ENCODE measurements around the gene CDIP1. TPM values are rescaled to one million over a fixed set of nuclear protein-coding genes. Genes with fewer than 3 reads are reported as not detected.

CDIP1 gene
- total and polyA plus RNA-seq, 4 donors = 4.4 to 18.6 (median 12.0) TPM

DNA sequence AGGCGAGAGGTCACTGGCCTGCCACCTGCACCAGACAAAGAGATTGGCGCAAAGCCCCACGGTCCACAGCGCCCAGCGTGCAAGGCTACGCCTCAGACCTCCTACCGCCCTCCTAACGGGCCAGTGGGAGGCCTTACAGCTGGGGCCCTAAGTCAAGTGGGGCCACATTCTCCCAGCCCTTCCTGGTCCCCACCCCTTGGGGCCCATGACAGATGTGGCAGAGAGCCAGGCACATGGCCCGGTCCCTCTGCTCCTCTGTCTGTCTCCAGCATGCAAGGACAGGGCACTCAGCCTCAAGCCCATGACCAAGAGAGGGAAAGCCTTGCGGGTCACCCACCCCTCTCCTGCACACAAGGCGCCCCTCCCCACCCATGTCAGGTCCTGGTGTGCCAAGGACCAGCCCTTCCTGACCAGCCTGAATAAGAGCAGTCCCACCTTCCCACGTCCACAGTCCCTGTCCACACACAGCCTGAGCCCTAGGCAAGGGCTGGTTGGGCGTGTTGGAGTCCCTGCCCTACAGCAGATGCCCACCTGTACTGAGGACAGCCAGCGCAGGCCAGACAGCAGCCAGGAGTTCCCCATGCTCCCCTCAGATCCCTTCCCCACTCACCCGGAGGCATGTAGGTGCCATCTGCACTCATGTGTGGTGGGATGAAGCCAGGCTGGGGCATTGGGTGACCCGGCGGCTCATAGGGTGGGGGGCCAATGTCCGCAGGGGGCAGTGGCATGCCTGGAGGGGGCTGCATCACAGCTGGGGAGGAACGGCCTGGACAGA is 25.3 kb downstream of the CDIP1 start:
- Histone ChIP-seq H3K27ac (ENCODE audit: low read depth in 1 of 2, low read length in 2 of 2) (no peak overlapping the region), H3K9me3 (ENCODE audit: control insufficient read depth in 4 of 4, low read length in 3 of 4) (no peaks in the 10 kb centered on the region), H3K4me3 (ENCODE audit: low read depth in 1 of 3, low read length in 3 of 3) (no peak overlapping the region), H3K4me1 (ENCODE audit: control insufficient read depth in 4 of 4, insufficient read depth in 4 of 4, low read length in 3 of 4) (peaks cover 0 to 14% (median 5%) of the 10 kb centered on the region in 4 donors), H3K27me3 (ENCODE audit: control insufficient read depth in 4 of 4, insufficient read depth in 4 of 4, low read length in 3 of 4) (no peaks in the 10 kb centered on the region), H3K36me3 (ENCODE audit: control insufficient read depth in 4 of 4, insufficient read depth in 3 of 4, low read depth in 1 of 4, low read length in 3 of 4) (peaks cover 18 to 39% (median 21%) of the 10 kb centered on the region in 4 donors), H3K9ac (ENCODE audit: low read depth in 1 of 2, low read length in 2 of 2) (no peak overlapping the region)
- WGBS = 94% methylated on average over 19 of the region's 19 CpGs
- no peak for TF ChIP-seq NR2F2 (IDR thresholded peaks at IDR 0.05)
- TF ChIP-seq SP1 (IDR thresholded peaks at IDR 0.05) = no peak
- TF ChIP-seq EGR1 (IDR thresholded peaks at IDR 0.05; ENCODE audit: low read depth in 2 of 2) = no peak
- TF ChIP-seq HNF4G (IDR thresholded peaks at IDR 0.05) = no peak
- no peak for TF ChIP-seq TAF1 (conservative IDR thresholded peaks at IDR 0.05)
- no peak for TF ChIP-seq RXRA (IDR thresholded peaks at IDR 0.05)
- no peak for TF ChIP-seq JUND (IDR thresholded peaks at IDR 0.05)
- no peak for TF ChIP-seq GABPA (IDR thresholded peaks at IDR 0.05 in 1 of 2, conservative IDR thresholded peaks at IDR 0.05 in 1 of 2)
- TF ChIP-seq ZBTB33 (IDR thresholded peaks at IDR 0.05) = no peak
- TF ChIP-seq HNF4A (conservative IDR thresholded peaks at IDR 0.05) = no peak
- TF ChIP-seq, protein P1, sequence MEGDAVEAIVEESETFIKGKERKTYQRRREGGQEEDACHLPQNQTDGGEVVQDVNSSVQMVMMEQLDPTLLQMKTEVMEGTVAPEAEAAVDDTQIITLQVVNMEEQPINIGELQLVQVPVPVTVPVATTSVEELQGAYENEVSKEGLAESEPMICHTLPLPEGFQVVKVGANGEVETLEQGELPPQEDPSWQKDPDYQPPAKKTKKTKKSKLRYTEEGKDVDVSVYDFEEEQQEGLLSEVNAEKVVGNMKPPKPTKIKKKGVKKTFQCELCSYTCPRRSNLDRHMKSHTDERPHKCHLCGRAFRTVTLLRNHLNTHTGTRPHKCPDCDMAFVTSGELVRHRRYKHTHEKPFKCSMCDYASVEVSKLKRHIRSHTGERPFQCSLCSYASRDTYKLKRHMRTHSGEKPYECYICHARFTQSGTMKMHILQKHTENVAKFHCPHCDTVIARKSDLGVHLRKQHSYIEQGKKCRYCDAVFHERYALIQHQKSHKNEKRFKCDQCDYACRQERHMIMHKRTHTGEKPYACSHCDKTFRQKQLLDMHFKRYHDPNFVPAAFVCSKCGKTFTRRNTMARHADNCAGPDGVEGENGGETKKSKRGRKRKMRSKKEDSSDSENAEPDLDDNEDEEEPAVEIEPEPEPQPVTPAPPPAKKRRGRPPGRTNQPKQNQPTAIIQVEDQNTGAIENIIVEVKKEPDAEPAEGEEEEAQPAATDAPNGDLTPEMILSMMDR (IDR thresholded peaks at IDR 0.05; ENCODE audit: low read depth, low read length, missing input control) = no peak
- no peak for TF ChIP-seq ATF3 (IDR thresholded peaks at IDR 0.05)
- no peak for TF ChIP-seq FOXA2 (IDR thresholded peaks at IDR 0.05)
- TF ChIP-seq REST (IDR thresholded peaks at IDR 0.05) = no peak
- no peak for TF ChIP-seq RAD21 (IDR thresholded peaks at IDR 0.05)
- peak; percentile 65 for DNase-seq (ENCODE audit: low spot score)
